ENCODE data around the gene ARHGAP6.

- TF ChIP-seq, protein P1, sequence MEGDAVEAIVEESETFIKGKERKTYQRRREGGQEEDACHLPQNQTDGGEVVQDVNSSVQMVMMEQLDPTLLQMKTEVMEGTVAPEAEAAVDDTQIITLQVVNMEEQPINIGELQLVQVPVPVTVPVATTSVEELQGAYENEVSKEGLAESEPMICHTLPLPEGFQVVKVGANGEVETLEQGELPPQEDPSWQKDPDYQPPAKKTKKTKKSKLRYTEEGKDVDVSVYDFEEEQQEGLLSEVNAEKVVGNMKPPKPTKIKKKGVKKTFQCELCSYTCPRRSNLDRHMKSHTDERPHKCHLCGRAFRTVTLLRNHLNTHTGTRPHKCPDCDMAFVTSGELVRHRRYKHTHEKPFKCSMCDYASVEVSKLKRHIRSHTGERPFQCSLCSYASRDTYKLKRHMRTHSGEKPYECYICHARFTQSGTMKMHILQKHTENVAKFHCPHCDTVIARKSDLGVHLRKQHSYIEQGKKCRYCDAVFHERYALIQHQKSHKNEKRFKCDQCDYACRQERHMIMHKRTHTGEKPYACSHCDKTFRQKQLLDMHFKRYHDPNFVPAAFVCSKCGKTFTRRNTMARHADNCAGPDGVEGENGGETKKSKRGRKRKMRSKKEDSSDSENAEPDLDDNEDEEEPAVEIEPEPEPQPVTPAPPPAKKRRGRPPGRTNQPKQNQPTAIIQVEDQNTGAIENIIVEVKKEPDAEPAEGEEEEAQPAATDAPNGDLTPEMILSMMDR (conservative IDR thresholded peaks at IDR 0.05; ENCODE audit: low read depth, low read length) = no peak
- no peak for TF ChIP-seq POLR2A (IDR thresholded peaks at IDR 0.05; ENCODE audit: low read depth, low read length)
- no peak for TF ChIP-seq NFE2L2 (IDR thresholded peaks at IDR 0.05; ENCODE audit: low read depth, low read length)
- no peak for TF ChIP-seq SMC3 (IDR thresholded peaks at IDR 0.05; ENCODE audit: low read depth, low read length)
- TF ChIP-seq RCOR1 (IDR thresholded peaks at IDR 0.05; ENCODE audit: insufficient replicate concordance, low read length) = peak; percentile 62
- peak; percentile 3; the same call in 1 of the 2 replicates for TF ChIP-seq RAD21 (IDR thresholded peaks at IDR 0.05; ENCODE audit: low read length)
Observed at GRCh38 chrX:11461201-11462001, 204.3 kb downstream of the ARHGAP6 start.
